AG09319 (cell line): ENCODE measurements around the gene BHLHE41.

ENCODE experiments used
- DNase-seq: peaks from one replicate; pipeline ENCODE4 v3.0.0-alpha.2; 2010; ENCODE audit warnings: low read depth; ENCODE audit errors: extremely low read depth
- TF ChIP-seq, protein P1 (sequence below): IDR thresholded peaks from 2 replicates; pipeline ENCODE4 v1.5.1; 2011; ENCODE audit warnings: low read depth, mild to moderate bottlenecking, inconsistent platforms, low read length, moderate library complexity

Gene BHLHE41

DNA sequence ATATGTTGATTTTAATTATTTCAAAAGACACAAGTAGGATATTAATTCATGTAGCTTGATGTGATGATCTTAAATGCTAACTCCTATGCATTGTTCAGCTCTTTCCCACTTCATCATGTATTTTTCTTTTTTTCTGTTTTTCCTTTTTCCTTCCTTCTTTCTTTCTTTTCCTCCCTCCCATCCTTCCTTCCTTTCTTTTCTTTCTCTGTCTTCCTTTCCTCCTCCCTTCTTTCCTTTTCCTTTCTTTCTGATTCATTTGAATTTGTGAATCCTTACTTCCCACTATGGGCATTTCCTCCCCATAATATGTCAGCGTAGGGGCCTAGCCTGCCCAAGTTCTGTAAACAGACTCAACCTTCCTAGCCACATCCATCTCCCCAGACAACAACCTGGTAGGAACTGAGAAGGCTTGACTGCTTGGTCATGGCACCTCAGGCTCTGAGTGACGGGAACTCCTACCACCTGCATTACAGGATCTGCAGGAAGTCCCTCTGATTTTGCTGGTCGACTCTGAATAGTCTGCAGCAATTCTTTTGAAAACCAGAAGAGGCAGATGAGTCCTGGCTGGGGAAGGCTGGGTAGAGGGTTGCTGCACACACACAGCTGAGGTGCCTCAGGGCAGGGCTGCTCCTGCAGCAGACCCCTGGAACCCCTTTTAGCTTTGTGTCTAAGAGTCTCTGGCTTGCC is 33.4 kb upstream of the BHLHE41 start:
- TF ChIP-seq, protein P1, sequence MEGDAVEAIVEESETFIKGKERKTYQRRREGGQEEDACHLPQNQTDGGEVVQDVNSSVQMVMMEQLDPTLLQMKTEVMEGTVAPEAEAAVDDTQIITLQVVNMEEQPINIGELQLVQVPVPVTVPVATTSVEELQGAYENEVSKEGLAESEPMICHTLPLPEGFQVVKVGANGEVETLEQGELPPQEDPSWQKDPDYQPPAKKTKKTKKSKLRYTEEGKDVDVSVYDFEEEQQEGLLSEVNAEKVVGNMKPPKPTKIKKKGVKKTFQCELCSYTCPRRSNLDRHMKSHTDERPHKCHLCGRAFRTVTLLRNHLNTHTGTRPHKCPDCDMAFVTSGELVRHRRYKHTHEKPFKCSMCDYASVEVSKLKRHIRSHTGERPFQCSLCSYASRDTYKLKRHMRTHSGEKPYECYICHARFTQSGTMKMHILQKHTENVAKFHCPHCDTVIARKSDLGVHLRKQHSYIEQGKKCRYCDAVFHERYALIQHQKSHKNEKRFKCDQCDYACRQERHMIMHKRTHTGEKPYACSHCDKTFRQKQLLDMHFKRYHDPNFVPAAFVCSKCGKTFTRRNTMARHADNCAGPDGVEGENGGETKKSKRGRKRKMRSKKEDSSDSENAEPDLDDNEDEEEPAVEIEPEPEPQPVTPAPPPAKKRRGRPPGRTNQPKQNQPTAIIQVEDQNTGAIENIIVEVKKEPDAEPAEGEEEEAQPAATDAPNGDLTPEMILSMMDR: no peak
- DNase-seq: no peak

- DNase-seq: no peak
- TF ChIP-seq, protein P1: no peak
Observed at GRCh38 chr12:26157001-26157400, 32.2 kb upstream of the BHLHE41 start.

- no peak for DNase-seq
- TF ChIP-seq, protein P1: no peak
Observed at GRCh38 chr12:26156201-26156871, 31.5 kb upstream of the BHLHE41 start.

DNA sequence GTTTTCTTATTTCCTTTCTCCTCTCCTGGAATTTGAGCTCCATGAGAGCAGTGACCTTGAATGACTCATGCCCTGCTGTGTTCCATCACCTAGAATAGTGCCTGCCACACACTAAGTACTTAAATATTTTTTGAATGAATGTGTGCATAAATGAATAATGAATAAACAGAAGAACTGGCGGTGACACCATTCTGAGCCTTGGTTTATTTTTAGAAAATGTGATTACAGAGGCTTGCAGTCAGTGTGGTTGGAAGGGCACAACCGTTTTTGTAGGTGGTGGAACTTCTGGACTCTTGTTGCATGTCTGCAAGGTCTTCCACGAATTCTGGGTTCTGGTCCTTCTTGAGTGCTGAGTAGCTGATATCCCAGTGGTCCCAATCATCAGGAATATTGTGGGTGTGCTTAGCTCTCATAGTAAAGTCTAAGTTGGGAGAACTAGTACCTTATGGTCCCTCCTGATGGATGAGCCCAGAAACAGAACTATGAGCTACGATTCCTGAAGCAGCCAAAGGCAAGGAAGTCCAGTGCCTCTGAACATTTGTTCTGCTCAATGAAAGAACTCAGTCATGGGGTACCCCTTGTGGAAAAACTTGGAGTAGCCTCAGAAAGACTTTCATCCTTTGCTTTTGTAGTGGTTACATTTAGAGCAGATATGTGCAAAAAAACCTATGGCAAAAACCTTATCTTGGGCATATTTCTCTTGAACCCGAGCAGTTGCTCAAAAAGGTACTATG is 28.8 kb upstream of the BHLHE41 start:
- TF ChIP-seq, protein P1: peak; percentile 14
- DNase-seq: peak; percentile 64

DNA sequence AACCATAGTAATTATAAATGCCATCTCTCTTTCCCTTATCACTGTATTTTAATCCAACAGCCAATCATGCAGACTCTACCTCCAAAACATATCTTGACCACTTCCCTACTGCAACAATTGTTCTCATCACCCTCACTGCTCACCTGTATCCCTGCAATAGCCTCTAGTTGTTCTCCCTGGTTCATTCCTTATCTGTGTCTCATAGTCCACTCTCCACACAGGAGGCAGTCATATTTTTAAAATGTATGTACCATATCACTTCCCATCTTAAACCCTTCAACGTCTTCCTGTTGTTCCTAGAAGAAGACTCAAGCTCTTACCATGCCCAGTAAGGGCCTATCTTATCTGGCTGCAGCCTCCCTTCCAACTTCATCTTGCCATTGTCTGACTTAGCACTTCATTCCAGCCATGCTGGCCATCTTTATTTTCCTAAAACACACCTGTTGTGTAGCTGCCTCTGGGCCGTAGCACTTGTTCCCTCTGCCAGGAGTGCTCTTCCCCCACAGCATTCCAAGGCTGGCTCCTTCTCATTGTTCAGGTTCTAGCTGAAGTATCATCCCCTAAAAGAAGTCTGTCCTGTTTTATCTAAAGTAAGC is 27.8 kb upstream of the BHLHE41 start:
- TF ChIP-seq, protein P1: no peak
- no peak for DNase-seq

GRCh38 chr12:26150736-26151450 is 26.1 kb upstream of the BHLHE41 start:
- TF ChIP-seq, protein P1: no peak
- DNase-seq: peak; percentile 23
